Activated CD8-positive, alpha-beta T cell treated with anti-CD3 and anti-CD28 coated beads for 36 hours (primary cell): ENCODE measurements around the gene VAC14. TPM values are rescaled to one million over a fixed set of nuclear protein-coding genes. Genes with fewer than 3 reads are reported as not detected.

Experiments used
- ATAC-seq: fragments of 200-7000 bp; cut with Tn5 transposase; one replicate; pipeline ENCODE4 v1.10.0; 2021; ENCODE audit warnings: mild to moderate bottlenecking, moderate library complexity
- CTCF ChIA-PET: fragments of 350-600 bp; sonication (Branson Sonifier 250); formaldehyde crosslinking; loops from one replicate; lab custom pipeline; 2021; ENCODE audit warnings: antibody characterized with exemption; lab: Charles Lee
- POLR2A ChIA-PET: fragments of 350-600 bp; sonication (Branson Sonifier 250); formaldehyde crosslinking; loops from one replicate; lab custom pipeline; 2021; ENCODE audit warnings: antibody characterized with exemption; lab: Charles Lee
- DNase-seq: peaks from one replicate; pipeline ENCODE4 v3.0.0-alpha.2; 2020
- H3K27ac Mint-ChIP-seq: one replicate; pipeline ENCODE4 v1.8.0; 2021; ENCODE audit warnings: mild to moderate bottlenecking, mixed read lengths
- H3K27me3 Mint-ChIP-seq: one replicate; pipeline ENCODE4 v1.8.0; 2021; ENCODE audit warnings: mixed read lengths
- H3K36me3 Mint-ChIP-seq: one replicate; pipeline ENCODE4 v1.8.0; 2021; ENCODE audit warnings: low read depth, mixed read lengths
- H3K4me1 Mint-ChIP-seq: one replicate; pipeline ENCODE4 v1.8.0; 2021; ENCODE audit warnings: low read depth, mixed read lengths
- H3K4me3 Mint-ChIP-seq: one replicate; pipeline ENCODE4 v1.8.0; 2021; ENCODE audit warnings: mild to moderate bottlenecking, moderate library complexity, mixed read lengths
- H3K9me3 Mint-ChIP-seq: one replicate; pipeline ENCODE4 v1.8.0; 2021; ENCODE audit warnings: mixed read lengths
- intact Hi-C: fragments of 100-400 bp; cut with micrococcal nuclease; formaldehyde crosslinking; loops from one replicate; pipeline ENCODE4 v1.10.0; 2022
- total RNA-seq, 2 experiments: library from RNA; stranded (reverse); gene quantifications; one replicate each; pipeline ENCODE4 v1.2.3, GENCODE V29; 2021
- TF ChIP-seq, protein P1 (sequence below): fragments of 200-600 bp; IDR thresholded peaks from one replicate; pipeline ENCODE4 v1.8.0; 2022; ENCODE audit warnings: antibody characterized with exemption, mild to moderate bottlenecking

The VAC14 gene
- total RNA-seq, 2 experiments from 2014 or later: 27.6 TPM

DNA sequence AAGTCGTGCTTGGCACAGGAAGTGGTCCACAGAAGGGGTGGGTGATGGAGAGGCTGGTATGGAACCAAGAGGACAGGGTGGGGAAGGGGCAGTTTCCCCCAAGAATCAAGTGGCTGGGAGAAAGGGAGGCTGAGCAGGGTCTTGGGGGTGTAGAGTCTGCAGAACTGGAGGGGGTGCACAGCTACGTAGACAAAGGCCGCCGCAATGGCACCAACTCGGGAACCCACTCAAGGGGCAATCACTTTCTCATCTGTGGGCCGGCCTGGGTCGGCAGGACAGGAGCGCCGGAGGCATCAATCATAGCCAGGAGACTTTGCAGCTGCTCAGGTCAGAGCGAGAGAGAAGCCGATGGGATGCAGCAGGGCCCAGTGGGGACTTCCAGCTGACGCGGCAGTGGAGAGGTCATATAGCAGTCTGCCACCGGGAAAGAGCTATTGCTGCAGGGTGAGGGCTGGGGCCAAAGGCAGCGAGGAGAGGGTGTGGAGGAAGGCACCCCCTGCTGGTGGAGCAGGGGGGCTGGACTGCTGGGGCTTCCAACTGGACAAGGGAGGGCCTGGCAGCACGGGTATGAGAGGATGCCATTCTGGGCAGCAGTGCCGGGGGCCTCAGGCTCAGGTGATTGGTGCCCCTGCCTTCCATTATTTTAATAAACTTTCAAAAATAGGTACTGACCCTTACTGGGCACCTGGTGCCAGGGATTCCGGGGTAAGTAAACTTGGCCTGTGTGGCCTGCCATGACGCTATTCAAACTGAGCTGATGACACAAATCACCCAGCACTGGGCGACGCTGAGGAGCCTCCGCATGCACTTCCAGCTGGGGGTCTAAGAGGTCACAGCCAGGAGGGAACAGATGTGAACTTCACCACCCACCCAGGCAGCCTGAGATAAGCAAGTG is 62.6 kb downstream of the VAC14 start:
- CTCF ChIA-PET: interaction anchor here (0.5 to 3.3 kb wide), 21 partner anchors 9 to 99 kb away, joined by 3 to 18 read pairs (median 4); no protein-coding TSS in a partner anchor
- ATAC-seq (peak; percentile 47), DNase-seq (peak; percentile 74)
- intact Hi-C loops: no loop called here
- Mint-ChIP-seq H3K27me3 (no peaks in the 10 kb centered on the region), H3K36me3 (peaks cover 21% of the 10 kb centered on the region), H3K27ac (peak overlapping the region; percentile 96), H3K9me3 (peaks cover under 1% of the 10 kb centered on the region), H3K4me3 (peak overlapping the region; percentile 66), H3K4me1 (peaks cover 74% of the 10 kb centered on the region)
- POLR2A ChIA-PET: interaction anchor here (0.6 to 2.6 kb wide), 10 partner anchors 8 to 1931 kb away, joined by 3 to 12 read pairs (median 4); partner anchors contain the start of gene MTSS2
- TF ChIP-seq, protein P1, sequence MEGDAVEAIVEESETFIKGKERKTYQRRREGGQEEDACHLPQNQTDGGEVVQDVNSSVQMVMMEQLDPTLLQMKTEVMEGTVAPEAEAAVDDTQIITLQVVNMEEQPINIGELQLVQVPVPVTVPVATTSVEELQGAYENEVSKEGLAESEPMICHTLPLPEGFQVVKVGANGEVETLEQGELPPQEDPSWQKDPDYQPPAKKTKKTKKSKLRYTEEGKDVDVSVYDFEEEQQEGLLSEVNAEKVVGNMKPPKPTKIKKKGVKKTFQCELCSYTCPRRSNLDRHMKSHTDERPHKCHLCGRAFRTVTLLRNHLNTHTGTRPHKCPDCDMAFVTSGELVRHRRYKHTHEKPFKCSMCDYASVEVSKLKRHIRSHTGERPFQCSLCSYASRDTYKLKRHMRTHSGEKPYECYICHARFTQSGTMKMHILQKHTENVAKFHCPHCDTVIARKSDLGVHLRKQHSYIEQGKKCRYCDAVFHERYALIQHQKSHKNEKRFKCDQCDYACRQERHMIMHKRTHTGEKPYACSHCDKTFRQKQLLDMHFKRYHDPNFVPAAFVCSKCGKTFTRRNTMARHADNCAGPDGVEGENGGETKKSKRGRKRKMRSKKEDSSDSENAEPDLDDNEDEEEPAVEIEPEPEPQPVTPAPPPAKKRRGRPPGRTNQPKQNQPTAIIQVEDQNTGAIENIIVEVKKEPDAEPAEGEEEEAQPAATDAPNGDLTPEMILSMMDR: peak; percentile 60

DNA sequence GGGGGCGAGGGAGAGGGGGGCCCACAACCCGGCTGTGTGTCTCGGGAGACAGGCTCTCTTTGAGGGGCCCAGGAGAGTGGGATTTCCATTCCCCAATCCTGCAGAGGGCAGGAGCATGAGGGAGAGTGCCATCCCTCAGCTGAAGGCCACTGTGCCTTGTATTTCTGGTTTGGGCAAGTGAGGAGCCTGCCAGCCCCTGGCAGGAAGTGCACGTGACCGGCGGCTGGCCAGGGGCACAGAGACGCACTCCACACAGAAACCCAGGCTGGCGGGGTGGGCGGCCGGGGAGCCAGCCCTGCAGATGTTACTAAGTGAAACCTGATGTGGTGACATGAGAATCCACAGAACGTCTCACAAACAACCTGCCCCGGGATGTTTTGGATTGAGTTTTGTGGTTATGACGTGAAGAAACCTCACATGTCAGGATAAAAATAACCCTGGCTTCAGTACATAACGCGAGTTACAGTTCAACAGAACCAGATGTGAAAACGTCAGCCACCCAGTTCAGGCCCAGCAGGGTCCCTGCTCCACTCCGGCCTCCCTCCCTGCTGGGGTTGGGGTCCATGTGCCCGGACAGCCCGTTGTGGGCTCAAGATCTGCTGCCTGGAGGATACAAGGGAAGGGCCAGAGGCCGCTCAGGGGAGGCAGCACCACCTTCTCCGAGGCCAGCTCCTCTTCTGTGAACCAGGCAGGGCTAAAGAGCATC is 63.4 kb downstream of the VAC14 start:
- peak; percentile 94 for DNase-seq
- TF ChIP-seq, protein P1: no peak
- peaks cover 16% of the 10 kb centered on the region for H3K36me3 Mint-ChIP-seq
- peak; percentile 79 for ATAC-seq
- peaks cover 74% of the 10 kb centered on the region for H3K4me1 Mint-ChIP-seq
- peak overlapping the region; percentile 66 for H3K4me3 Mint-ChIP-seq
- CTCF ChIA-PET: interaction anchor here (0.7 to 3.3 kb wide), 19 partner anchors 9 to 98 kb away, joined by 3 to 18 read pairs (median 4); no protein-coding TSS in a partner anchor
- H3K9me3 Mint-ChIP-seq: no peaks in the 10 kb centered on the region
- H3K27ac Mint-ChIP-seq: peak overlapping the region; percentile 96
- H3K27me3 Mint-ChIP-seq: no peaks in the 10 kb centered on the region
- POLR2A ChIA-PET: interaction anchor here (0.6 to 2.6 kb wide), 10 partner anchors 9 to 1930 kb away, joined by 3 to 12 read pairs (median 4); partner anchors contain the start of gene MTSS2
- intact Hi-C loops: no loop called here

DNA sequence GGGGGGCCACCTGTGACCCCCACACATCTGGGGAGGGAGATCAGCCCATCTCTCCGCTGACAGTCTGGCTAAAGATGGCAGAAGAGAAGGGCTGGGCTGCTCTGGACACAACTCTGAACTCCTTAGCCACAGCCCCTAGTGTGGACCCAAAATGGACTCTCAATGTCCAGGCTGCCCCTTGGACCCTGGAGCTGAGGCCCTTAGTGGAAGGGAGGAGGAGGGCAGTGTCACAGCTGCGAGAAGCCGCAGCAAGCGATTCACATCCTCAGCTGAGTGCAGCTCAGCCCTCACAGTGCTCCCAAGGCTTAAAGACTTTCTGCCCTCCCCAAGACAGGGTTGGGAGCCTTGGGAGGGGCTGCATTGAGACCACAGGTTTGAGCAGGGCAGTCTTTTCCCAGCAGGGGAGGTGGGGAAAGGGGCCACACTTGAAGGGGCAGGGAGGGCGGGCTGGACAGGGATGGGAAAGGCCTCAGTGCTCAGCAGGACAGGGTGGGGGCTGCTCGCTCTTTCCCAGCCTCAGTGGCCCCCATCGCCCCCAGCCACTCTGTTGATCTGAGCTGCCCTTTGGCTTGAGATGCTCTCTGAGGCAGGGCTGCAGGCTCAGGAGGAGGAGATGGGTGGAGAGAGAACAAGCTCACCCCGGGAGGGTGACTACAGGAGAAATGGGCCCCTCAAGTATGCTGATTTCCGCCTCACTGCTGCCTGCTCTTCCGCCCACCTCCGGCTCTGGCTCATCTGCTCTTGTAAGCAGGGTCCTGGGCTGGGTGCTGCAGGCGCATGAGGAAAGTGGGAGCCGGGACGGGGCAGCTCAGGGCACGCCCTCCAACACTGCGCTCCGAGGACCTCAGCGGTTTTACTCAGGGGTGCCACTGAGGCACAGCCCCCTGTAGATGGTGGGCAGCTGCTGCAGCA is 64.2 kb downstream of the VAC14 start:
- H3K27me3 Mint-ChIP-seq: no peaks in the 10 kb centered on the region

More for the DNA sequence above, 64.2 kb downstream of the VAC14 start:
- Mint-ChIP-seq H3K36me3 (peaks cover 16% of the 10 kb centered on the region), H3K27ac (peak overlapping the region; percentile 96), H3K9me3 (no peaks in the 10 kb centered on the region), H3K4me1 (peaks cover 72% of the 10 kb centered on the region), H3K4me3 (peak overlapping the region; percentile 66)
- ChIA-PET CTCF (interaction anchor here (1.7 to 3.3 kb wide), 5 partner anchors 10 to 69 kb away, joined by 6 to 18 read pairs (median 10); no protein-coding TSS in a partner anchor), POLR2A (interaction anchor here (1.2 to 2.6 kb wide), 7 partner anchors 10 to 64 kb away, joined by 3 to 12 read pairs (median 6); partner anchors contain the start of gene MTSS2)
- intact Hi-C loops: no loop called here
- DNase-seq (peak; percentile 75), ATAC-seq (peak; percentile 57)
- TF ChIP-seq, protein P1: no peak
